HL-60 (cell line): Measurements from ENCODE around the gene SLC1A7.
A peak's percentile ranks its signal among the peaks of the same experiment; 100 is the strongest.

Experiments
- DNase-seq, 2 experiments: peaks; one replicate each; pipeline ENCODE4 v3.0.0-alpha.2; 2010 to 2020; ENCODE audit warnings: low read depth in 1 of 2, low spot score in 1 of 2
- H3K27ac ChIP-seq: fragments of 250-450 bp; sonication (Bioruptor Pico); replicated peaks from 2 replicates; pipeline ENCODE4 v1.5.1; 2020; ENCODE audit warnings: mild to moderate bottlenecking, moderate library complexity
- H3K27me3 ChIP-seq: fragments of 250-450 bp; sonication (Bioruptor Pico); 2 replicates; pipeline ENCODE4 v1.5.1; 2021; ENCODE audit warnings: mild to moderate bottlenecking, moderate library complexity; ENCODE audit not compliant: insufficient read depth, poor library complexity, severe bottlenecking
- H3K4me3 ChIP-seq: replicated peaks from 2 replicates; pipeline ENCODE4 v1.5.1; 2011; ENCODE audit warnings: mild to moderate bottlenecking, control low read depth, low read length; ENCODE audit not compliant: insufficient read depth
- CTCF ChIP-seq: IDR thresholded peaks from one replicate; pipeline ENCODE4 v1.5.1; 2011; ENCODE audit warnings: low read length, control low read depth, inconsistent platforms; ENCODE audit not compliant: insufficient read depth
- GABPA ChIP-seq: IDR thresholded peaks from 2 replicates; pipeline ENCODE4 v1.6.1; 2012; ENCODE audit warnings: low read depth
- POLR2AphosphoS5 ChIP-seq: IDR thresholded peaks from 2 replicates; pipeline ENCODE4 v1.6.1; 2012; ENCODE audit warnings: low read depth
- SPI1 ChIP-seq: IDR thresholded peaks from 2 replicates; pipeline ENCODE4 v1.6.1; 2012; ENCODE audit warnings: low read depth, mild to moderate bottlenecking, borderline replicate concordance
- TF ChIP-seq, protein P1 (sequence below): IDR thresholded peaks from 2 replicates; pipeline ENCODE4 v1.6.1; 2012; ENCODE audit warnings: low read depth; ENCODE audit not compliant: insufficient replicate concordance

Gene SLC1A7

GRCh38 chr1:53163291-53163768 lies 20.9 kb upstream of the SLC1A7 start:
- no peaks in the 10 kb centered on the region for H3K27me3 ChIP-seq
- no peak overlapping the region for H3K27ac ChIP-seq
- H3K4me3 ChIP-seq: no peak overlapping the region
- TF ChIP-seq, protein P1, sequence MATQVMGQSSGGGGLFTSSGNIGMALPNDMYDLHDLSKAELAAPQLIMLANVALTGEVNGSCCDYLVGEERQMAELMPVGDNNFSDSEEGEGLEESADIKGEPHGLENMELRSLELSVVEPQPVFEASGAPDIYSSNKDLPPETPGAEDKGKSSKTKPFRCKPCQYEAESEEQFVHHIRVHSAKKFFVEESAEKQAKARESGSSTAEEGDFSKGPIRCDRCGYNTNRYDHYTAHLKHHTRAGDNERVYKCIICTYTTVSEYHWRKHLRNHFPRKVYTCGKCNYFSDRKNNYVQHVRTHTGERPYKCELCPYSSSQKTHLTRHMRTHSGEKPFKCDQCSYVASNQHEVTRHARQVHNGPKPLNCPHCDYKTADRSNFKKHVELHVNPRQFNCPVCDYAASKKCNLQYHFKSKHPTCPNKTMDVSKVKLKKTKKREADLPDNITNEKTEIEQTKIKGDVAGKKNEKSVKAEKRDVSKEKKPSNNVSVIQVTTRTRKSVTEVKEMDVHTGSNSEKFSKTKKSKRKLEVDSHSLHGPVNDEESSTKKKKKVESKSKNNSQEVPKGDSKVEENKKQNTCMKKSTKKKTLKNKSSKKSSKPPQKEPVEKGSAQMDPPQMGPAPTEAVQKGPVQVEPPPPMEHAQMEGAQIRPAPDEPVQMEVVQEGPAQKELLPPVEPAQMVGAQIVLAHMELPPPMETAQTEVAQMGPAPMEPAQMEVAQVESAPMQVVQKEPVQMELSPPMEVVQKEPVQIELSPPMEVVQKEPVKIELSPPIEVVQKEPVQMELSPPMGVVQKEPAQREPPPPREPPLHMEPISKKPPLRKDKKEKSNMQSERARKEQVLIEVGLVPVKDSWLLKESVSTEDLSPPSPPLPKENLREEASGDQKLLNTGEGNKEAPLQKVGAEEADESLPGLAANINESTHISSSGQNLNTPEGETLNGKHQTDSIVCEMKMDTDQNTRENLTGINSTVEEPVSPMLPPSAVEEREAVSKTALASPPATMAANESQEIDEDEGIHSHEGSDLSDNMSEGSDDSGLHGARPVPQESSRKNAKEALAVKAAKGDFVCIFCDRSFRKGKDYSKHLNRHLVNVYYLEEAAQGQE: no peak
- DNase-seq: peak; percentile 13 to 39

GRCh38 chr1:53162621-53163020 lies 20.2 kb upstream of the SLC1A7 start:
- Histone ChIP-seq H3K27me3 (no peaks in the 10 kb centered on the region), H3K27ac (no peak overlapping the region), H3K4me3 (no peak overlapping the region)
- TF ChIP-seq POLR2AphosphoS5 (no peak), GABPA (no peak), CTCF (no peak), SPI1 (no peak)
- TF ChIP-seq, protein P1: no peak
- no peak for DNase-seq

- Histone ChIP-seq H3K27me3 (no peaks in the 10 kb centered on the region), H3K27ac (no peak overlapping the region), H3K4me3 (no peak overlapping the region)
- TF ChIP-seq SPI1 (no peak), CTCF (no peak), GABPA (no peak), POLR2AphosphoS5 (no peak)
- TF ChIP-seq, protein P1: no peak
- DNase-seq: no peak
Measured at GRCh38 chr1:53160924-53161378, 18.5 kb upstream of the SLC1A7 start.

GRCh38 chr1:53158900-53159299 lies 16.5 kb upstream of the SLC1A7 start:
- Histone ChIP-seq H3K4me3 (no peak overlapping the region), H3K27ac (no peak overlapping the region), H3K27me3 (no peaks in the 10 kb centered on the region)
- DNase-seq: no peak
- TF ChIP-seq POLR2AphosphoS5: no peak
- TF ChIP-seq CTCF: no peak
- no peak for TF ChIP-seq SPI1
- TF ChIP-seq, protein P1: no peak
- TF ChIP-seq GABPA: no peak
